K562 (cell line): ENCODE results near the gene ARL14. TPM values are rescaled to one million over a fixed set of nuclear protein-coding genes. Genes with fewer than 3 reads are reported as not detected.

Experiments used
- ATAC-seq: fragments of 200-7000 bp; cut with Tn5 transposase; 3 replicates; pipeline ENCODE4 v1.9.1; 2020; ENCODE audit warnings: moderate library complexity
- BruUV-seq: library from RNA; stranded (reverse); fragments of 400-500 nt; replicated peaks from 2 replicates; lab custom pipeline; 2021; lab: Mats Ljungman, UMichigan
- CTCF ChIA-PET: fragments of 300-600 bp; formaldehyde crosslinking; extraction: SDS; loops from one replicate; lab custom pipeline; 2021; ENCODE audit warnings: low intra/inter-chr PET ratio; lab: Yijun Ruan, JAX
- POLR2A ChIA-PET: fragments of 300-600, 350-650 bp; sonication (Branson Sonifier 250); formaldehyde crosslinking; extraction: SDS; loops from one replicate; lab custom pipeline; 2021; ENCODE audit warnings: antibody characterized with exemption, inconsistent platforms; lab: Yijun Ruan, JAX
- DNase-seq, 4 experiments: peaks; one replicate each; pipeline versions ENCODE4 v3.0.0 to v3.0.0-alpha.2; 2011 to 2018; ENCODE audit warnings: low spot score in 3 of 4, mixed read lengths in 3 of 4; ENCODE audit errors: extremely low read depth in 1 of 4
- FAIRE-seq: peaks from 2 replicates; lab custom pipeline; 2011; peaks lifted over from hg19 to GRCh38; lab: Jason Lieb, UNC
- H2AFZ ChIP-seq: 2 replicates; pipeline ENCODE4 v1.6.0; 2011; ENCODE audit warnings: low read depth, low read length, control low read depth, inconsistent platforms
- H3K27ac ChIP-seq: fragments of 200-600 bp; 3 replicates; pipeline ENCODE4 v1.8.0; 2011; ENCODE audit warnings: low read depth, mild to moderate bottlenecking, control low read depth, inconsistent platforms, low read length, moderate library complexity, mixed read lengths; ENCODE audit errors: extremely low read depth
- H3K27me3 ChIP-seq, 2 experiments: fragments of 300-600 bp in 1 of 2; 2 replicates in 1 of 2; 3 replicates in 1 of 2; pipeline versions ENCODE4 v1.6.0 to v1.8.0; 2011; ENCODE audit warnings: inconsistent platforms in 2 of 2, low read length in 2 of 2, mild to moderate bottlenecking in 1 of 2, mixed read lengths in 1 of 2, moderate library complexity in 1 of 2; ENCODE audit not compliant: control insufficient read depth in 2 of 2, insufficient read depth in 2 of 2
- H3K36me3 ChIP-seq: fragments of 300-600 bp; 3 replicates; pipeline ENCODE4 v1.8.0; 2011; ENCODE audit warnings: mild to moderate bottlenecking, low read length, inconsistent platforms; ENCODE audit not compliant: control insufficient read depth, insufficient read depth
- H3K4me1 ChIP-seq, 2 experiments: fragments of 200-600 bp in 1 of 2; replicated peaks in 1 of 2; 2 replicates in 1 of 2; 3 replicates in 1 of 2; pipeline versions ENCODE4 v1.5.1 to v1.8.0; 2011; ENCODE audit warnings: inconsistent platforms in 2 of 2, low read length in 2 of 2, mild to moderate bottlenecking in 1 of 2, mixed read lengths in 1 of 2, moderate library complexity in 1 of 2; ENCODE audit not compliant: control insufficient read depth in 2 of 2, insufficient read depth in 2 of 2
- H3K4me2 ChIP-seq: 2 replicates; pipeline ENCODE4 v1.6.1; 2011; ENCODE audit warnings: low read length, control low read depth, inconsistent platforms, mixed read lengths; ENCODE audit not compliant: insufficient read depth
- H3K4me3 ChIP-seq: fragments of 200-600 bp; sonication (generic), shearing (Covaris generic); 2 replicates; pipeline ENCODE4 v1.5.1; 2016; ENCODE audit warnings: control low read depth, inconsistent platforms
- H3K79me2 ChIP-seq: fragments of 200-600 bp; 3 replicates; pipeline ENCODE4 v1.8.0; 2011; ENCODE audit warnings: low read length, inconsistent platforms; ENCODE audit not compliant: control insufficient read depth, insufficient read depth
- H3K9ac ChIP-seq, 2 experiments: 2 replicates each; pipeline versions ENCODE4 v1.6.0 to v1.6.1; 2011; ENCODE audit warnings: low read depth in 2 of 2, low read length in 2 of 2, control low read depth in 1 of 2, inconsistent platforms in 1 of 2, mild to moderate bottlenecking in 1 of 2, mixed read lengths in 1 of 2; ENCODE audit not compliant: insufficient read depth in 1 of 2
- H3K9me1 ChIP-seq: one replicate; pipeline ENCODE4 v1.6.0; 2011; ENCODE audit warnings: inconsistent platforms, mild to moderate bottlenecking, low read length, moderate library complexity; ENCODE audit not compliant: control insufficient read depth, insufficient read depth
- H3K9me3 ChIP-seq: replicated peaks from 2 replicates; pipeline ENCODE4 v1.5.1; 2011; ENCODE audit warnings: low read depth, low read length, inconsistent platforms; ENCODE audit not compliant: control insufficient read depth, insufficient read depth
- H4K20me1 ChIP-seq: replicated peaks from 2 replicates; pipeline ENCODE4 v1.6.1; 2011; ENCODE audit warnings: low read length, inconsistent platforms, mixed read lengths; ENCODE audit not compliant: control insufficient read depth, insufficient read depth
- FOSL1 ChIP-seq: fragments of 200-800 bp; sonication (Bioruptor generic); conservative IDR thresholded peaks from 2 replicates; pipeline ENCODE4 v1.6.1; 2016; ENCODE audit warnings: missing genetic modification characterization, missing compliant biosample characterization
- HNRNPUL1 ChIP-seq: fragments of 200-400 bp; formaldehyde crosslinking; IDR thresholded peaks from 2 replicates; pipeline ENCODE4 v1.6.1; 2017; ENCODE audit warnings: low read length
- MGA ChIP-seq: fragments of 450-650 bp; IDR thresholded peaks from 2 replicates; pipeline ENCODE4 v1.6.1; 2016; ENCODE audit warnings: mild to moderate bottlenecking, moderate library complexity
- PHF8 ChIP-seq: fragments of 200-600 bp; sonication (generic); IDR thresholded peaks from 2 replicates; pipeline ENCODE4 v1.6.1; 2012; ENCODE audit warnings: mixed run types, mild to moderate bottlenecking, inconsistent platforms, low read length, moderate library complexity, borderline replicate concordance
- ZBTB17 ChIP-seq: fragments of 450-650 bp; formaldehyde crosslinking; IDR thresholded peaks from 2 replicates; pipeline ENCODE4 v1.4.0; 2020; ENCODE audit warnings: mild to moderate bottlenecking
- ZNF212 ChIP-seq: fragments of 450-650 bp; formaldehyde crosslinking; IDR thresholded peaks from 2 replicates; pipeline ENCODE4 v1.4.0; 2020; ENCODE audit warnings: mild to moderate bottlenecking
- WGBS: fragments of 100-300 bp; shearing (Covaris generic); methylation state at CpG from one replicate; pipeline ENCODE4 v1.1.6; 2016; ENCODE audit warnings: low coverage, mixed read lengths; ENCODE audit not compliant: insufficient coverage; ENCODE audit errors: missing lambda C conversion rate; 5-methylcytosine and 5-hydroxymethylcytosine counted together
- in situ Hi-C: fragments of 300-500 bp; cut with MboI; formaldehyde crosslinking; loops from 4 replicates; pipeline ENCODE4 v1.15.0; 2018; ENCODE audit warnings: inconsistent platforms, mixed read lengths
- intact Hi-C: fragments of 100-400 bp; cut with micrococcal nuclease; formaldehyde crosslinking; loops from 2 replicates; pipeline ENCODE4 v1.14.2; 2022
- polyA plus RNA-seq, 8 experiments: library from polyadenylated mRNA; depleted of rRNA in 4 of 8; stranded (reverse) in 5 of 8; unstranded in 3 of 8; fragments of >200 nt; fragmentation: Nextera tagmentation in 2 of 8; fragmentation: Illumina TruSeq in 1 of 8; extraction: Ambion mirVana in 2 of 8; extraction: Trizol in 1 of 8; gene quantifications; 2 replicates each; pipeline versions ENCODE4 v1.2.1 to v1.2.3, GENCODE V29; 2011 to 2014; ENCODE audit warnings: inconsistent platforms in 1 of 8, missing spikeins in 1 of 8
- total RNA-seq, 7 experiments: library from RNA; depleted of rRNA in 6 of 7; stranded (reverse); fragments of >200 nt in 6 of 7; fragmentation: Illumina TruSeq in 2 of 7; extraction: Trizol in 2 of 7; gene quantifications; 2 replicates each; pipeline versions ENCODE4 v1.2.1 to v1.2.3, GENCODE V29; 2011 to 2021; ENCODE audit warnings: low replicate concordance in 1 of 7

Gene ARL14
- total and polyA plus RNA-seq, 9 of the 15 experiments (the other 6 are each of a cell fraction or from before 2014, with no cell fraction given) = not detected

- TF ChIP-seq HNRNPUL1 = no peak
- no peak for TF ChIP-seq ZNF212 (CRISPR knock-in tag)
- TF ChIP-seq MGA = no peak
- TF ChIP-seq ZBTB17 (CRISPR knock-in tag) = no peak
- TF ChIP-seq PHF8 = no peak
- no peak for TF ChIP-seq FOSL1
- Histone ChIP-seq H3K36me3 (no peaks in the 10 kb centered on the region), H3K4me2 (no peak overlapping the region), H3K4me1 (no peaks in the 10 kb centered on the region), H3K27ac (no peak overlapping the region), H3K79me2 (no peaks in the 10 kb centered on the region), H3K9me3 (no peaks in the 10 kb centered on the region), H3K9ac (no peak overlapping the region), H3K27me3 (no peaks in the 10 kb centered on the region; a peak in 1 of 5 replicates), H2AFZ (no peak overlapping the region), H3K9me1 (no peaks in the 10 kb centered on the region), H4K20me1 (no peaks in the 10 kb centered on the region), H3K4me3 (no peak overlapping the region)
- in situ Hi-C loops (no loop called here), intact Hi-C loops (no loop called here)
- ATAC-seq (no peak), DNase-seq (no peak), FAIRE-seq (no peak)
- BruUV-seq = no TSS peak
- POLR2A ChIA-PET = no interaction called here
- CTCF ChIA-PET = no interaction called here
- WGBS = 4% methylated on average over 1 of the region's 1 CpG
Measured at GRCh38 chr3:160673188-160673587, 3.8 kb upstream of the ARL14 start.
